ENCODE results near the gene NEDD8.
"Not testable (repeated sequence)": the region's sequence is repeated elsewhere in the genome, so short reads cannot be mapped to it uniquely, and the experiment has no call there.

The NEDD8 gene

GRCh38 chr14:24231263-24232120 lies 675 bp downstream of the NEDD8 start:
- H3K27me3 Mint-ChIP-seq (ENCODE audit: low read depth), result no peaks in the 10 kb centered on the region
- H3K9me3 Mint-ChIP-seq, result no peaks in the 10 kb centered on the region
- H3K27ac Mint-ChIP-seq, result peak overlapping the region; percentile 91
- H3K4me1 Mint-ChIP-seq (ENCODE audit: low read depth), result peaks cover 37% of the 10 kb centered on the region
- H3K4me3 Mint-ChIP-seq, result peak overlapping the region; percentile 97
- H3K36me3 Mint-ChIP-seq (ENCODE audit: low read depth), result peaks cover 25% of the 10 kb centered on the region

- Mint-ChIP-seq H3K4me3 (no peak overlapping the region), H3K27ac (no peak overlapping the region), H3K4me1 (ENCODE audit: low read depth) (peaks cover 25% of the 10 kb centered on the region), H3K36me3 (ENCODE audit: low read depth) (peaks cover 12% of the 10 kb centered on the region), H3K27me3 (ENCODE audit: low read depth) (no peaks in the 10 kb centered on the region), H3K9me3 (no peaks in the 10 kb centered on the region)
Measured at GRCh38 chr14:24228902-24229301, 3.3 kb downstream of the NEDD8 start.

- peaks cover 17% of the 10 kb centered on the region for H3K4me1 Mint-ChIP-seq (ENCODE audit: low read depth)
- peaks cover 10% of the 10 kb centered on the region for H3K36me3 Mint-ChIP-seq (ENCODE audit: low read depth)
- H3K27me3 Mint-ChIP-seq (ENCODE audit: low read depth), result no peaks in the 10 kb centered on the region
- H3K27ac Mint-ChIP-seq, result no peak overlapping the region
- H3K9me3 Mint-ChIP-seq, result no peaks in the 10 kb centered on the region
- H3K4me3 Mint-ChIP-seq, result no peak overlapping the region
Measured at GRCh38 chr14:24226473-24226872, 5.7 kb downstream of the NEDD8 start.

- no peaks in the 10 kb centered on the region for H3K27me3 Mint-ChIP-seq (ENCODE audit: low read depth)
- H3K27ac Mint-ChIP-seq, result no peak overlapping the region
- peaks cover 10% of the 10 kb centered on the region for H3K36me3 Mint-ChIP-seq (ENCODE audit: low read depth)
- H3K9me3 Mint-ChIP-seq, result no peaks in the 10 kb centered on the region
- H3K4me3 Mint-ChIP-seq, result no peak overlapping the region
- peaks cover 13% of the 10 kb centered on the region for H3K4me1 Mint-ChIP-seq (ENCODE audit: low read depth)
Measured at GRCh38 chr14:24224618-24225071, 7.5 kb downstream of the NEDD8 start.

GRCh38 chr14:24222987-24223386 lies 9.2 kb downstream of the NEDD8 start:
- not testable (repeated sequence) for H3K4me3 Mint-ChIP-seq
- Mint-ChIP-seq H3K36me3 (ENCODE audit: low read depth) (peaks cover 11% of the 10 kb centered on the region), H3K4me1 (ENCODE audit: low read depth) (peaks cover 11% of the 10 kb centered on the region)

GRCh38 chr14:24219521-24219920 lies 12.6 kb downstream of the NEDD8 start:
- H3K27ac Mint-ChIP-seq, result no peak overlapping the region
- peaks cover 9% of the 10 kb centered on the region for H3K36me3 Mint-ChIP-seq (ENCODE audit: low read depth)
- no peaks in the 10 kb centered on the region for H3K27me3 Mint-ChIP-seq (ENCODE audit: low read depth)
- H3K4me3 Mint-ChIP-seq, result no peak overlapping the region
- no peaks in the 10 kb centered on the region for H3K9me3 Mint-ChIP-seq
- H3K4me1 Mint-ChIP-seq (ENCODE audit: low read depth), result peaks cover 21% of the 10 kb centered on the region

More at GRCh38 chr14:24222987-24223386, 9.2 kb downstream of the NEDD8 start:
- not testable (repeated sequence) for H3K9me3 Mint-ChIP-seq; H3K27me3 Mint-ChIP-seq (ENCODE audit: low read depth); H3K27ac Mint-ChIP-seq

GRCh38 chr14:24219080-24219479 lies 13.1 kb downstream of the NEDD8 start:
- Mint-ChIP-seq H3K27ac (no peak overlapping the region), H3K9me3 (no peaks in the 10 kb centered on the region), H3K36me3 (ENCODE audit: low read depth) (peaks cover 7% of the 10 kb centered on the region), H3K4me3 (no peak overlapping the region), H3K27me3 (ENCODE audit: low read depth) (no peaks in the 10 kb centered on the region), H3K4me1 (ENCODE audit: low read depth) (peaks cover 24% of the 10 kb centered on the region)

- not testable (repeated sequence) for H3K9me3 Mint-ChIP-seq
- H3K36me3 Mint-ChIP-seq (ENCODE audit: low read depth), result peaks cover 12% of the 10 kb centered on the region
Measured at GRCh38 chr14:24216876-24217275, 15.3 kb downstream of the NEDD8 start.

GRCh38 chr14:24216345-24216699 lies 15.8 kb downstream of the NEDD8 start:
- no peaks in the 10 kb centered on the region for H3K27me3 Mint-ChIP-seq (ENCODE audit: low read depth)
- H3K4me1 Mint-ChIP-seq (ENCODE audit: low read depth), result peaks cover 39% of the 10 kb centered on the region

More at GRCh38 chr14:24216876-24217275, 15.3 kb downstream of the NEDD8 start:
- H3K27me3 Mint-ChIP-seq (ENCODE audit: low read depth); H3K4me3 Mint-ChIP-seq: not testable (repeated sequence)
- peak overlapping the region; percentile 39 for H3K27ac Mint-ChIP-seq
- H3K4me1 Mint-ChIP-seq (ENCODE audit: low read depth), result peaks cover 35% of the 10 kb centered on the region

GRCh38 chr14:24215495-24216344 lies 16.4 kb downstream of the NEDD8 start, which contains the start of gene MDP1:
Gene MDP1 (minus strand): TSS chr14:24216066. CDS start chr14:24215955, 111 bp downstream.
- Mint-ChIP-seq H3K27ac (peak within 1 kb of the TSS; percentile 99), H3K9me3 (no peaks in the 10 kb centered on the region), H3K4me1 (ENCODE audit: low read depth) (peaks cover 40% of the 10 kb centered on the region), H3K27me3 (ENCODE audit: low read depth) (no peaks in the 10 kb centered on the region), H3K36me3 (ENCODE audit: low read depth) (peaks cover 19% of the 10 kb centered on the region), H3K4me3 (peak within 1 kb of the TSS; percentile 95)

More at GRCh38 chr14:24216345-24216699, 15.8 kb downstream of the NEDD8 start:
- H3K36me3 Mint-ChIP-seq (ENCODE audit: low read depth), result peaks cover 17% of the 10 kb centered on the region
- H3K9me3 Mint-ChIP-seq, result no peaks in the 10 kb centered on the region
- H3K27ac Mint-ChIP-seq, result peak overlapping the region; percentile 99
- H3K4me3 Mint-ChIP-seq, result peak overlapping the region; percentile 95

- Mint-ChIP-seq H3K4me1 (ENCODE audit: low read depth) (peaks cover 42% of the 10 kb centered on the region), H3K4me3 (peak overlapping the region; percentile 96), H3K9me3 (no peaks in the 10 kb centered on the region), H3K36me3 (ENCODE audit: low read depth) (peaks cover 33% of the 10 kb centered on the region), H3K27ac (peak overlapping the region; percentile 99), H3K27me3 (ENCODE audit: low read depth) (no peaks in the 10 kb centered on the region)
Measured at GRCh38 chr14:24213866-24214662, 18.1 kb downstream of the NEDD8 start.

- Mint-ChIP-seq H3K4me1 (ENCODE audit: low read depth) (peaks cover 42% of the 10 kb centered on the region), H3K27me3 (ENCODE audit: low read depth) (no peaks in the 10 kb centered on the region), H3K36me3 (ENCODE audit: low read depth) (peaks cover 37% of the 10 kb centered on the region), H3K9me3 (no peaks in the 10 kb centered on the region), H3K27ac (peak within 1 kb of the TSS; percentile 99), H3K4me3 (peak within 1 kb of the TSS; percentile 96)
Measured at GRCh38 chr14:24212924-24213865, 19.0 kb downstream of the NEDD8 start, which contains the start of gene CHMP4A. Gene CHMP4A (minus strand): TSS chr14:24213488. CDS start chr14:24213439, 49 bp downstream.

GRCh38 chr14:24211311-24211710 lies 20.9 kb downstream of the NEDD8 start:
- Mint-ChIP-seq H3K27me3 (ENCODE audit: low read depth) (no peaks in the 10 kb centered on the region), H3K4me3 (peak overlapping the region; percentile 23), H3K9me3 (no peaks in the 10 kb centered on the region), H3K36me3 (ENCODE audit: low read depth) (peaks cover 46% of the 10 kb centered on the region), H3K4me1 (ENCODE audit: low read depth) (peaks cover 39% of the 10 kb centered on the region), H3K27ac (peak overlapping the region; percentile 70)
